HG02852 (cell line): ENCODE measurements around the gene DEK.
A peak's percentile ranks its signal among the peaks of the same experiment; 100 is the strongest.

Source experiments
- ATAC-seq: cut with Tn5 transposase; IDR thresholded peaks from one replicate; pipeline ENCODE4 v1.9.1; 2021; ENCODE audit warnings: mild to moderate bottlenecking, moderate library complexity; ENCODE audit not compliant: unreplicated experiment

DEK gene

GRCh38 chr6:18265787-18266522 lies 1.6 kb upstream of the DEK start:
- no peak for ATAC-seq

GRCh38 chr6:18264923-18265377 lies 620 bp upstream of the DEK start:
- no peak for ATAC-seq

GRCh38 chr6:18263418-18264218 lies 712 bp downstream of the DEK start:
- no peak for ATAC-seq

DNA sequence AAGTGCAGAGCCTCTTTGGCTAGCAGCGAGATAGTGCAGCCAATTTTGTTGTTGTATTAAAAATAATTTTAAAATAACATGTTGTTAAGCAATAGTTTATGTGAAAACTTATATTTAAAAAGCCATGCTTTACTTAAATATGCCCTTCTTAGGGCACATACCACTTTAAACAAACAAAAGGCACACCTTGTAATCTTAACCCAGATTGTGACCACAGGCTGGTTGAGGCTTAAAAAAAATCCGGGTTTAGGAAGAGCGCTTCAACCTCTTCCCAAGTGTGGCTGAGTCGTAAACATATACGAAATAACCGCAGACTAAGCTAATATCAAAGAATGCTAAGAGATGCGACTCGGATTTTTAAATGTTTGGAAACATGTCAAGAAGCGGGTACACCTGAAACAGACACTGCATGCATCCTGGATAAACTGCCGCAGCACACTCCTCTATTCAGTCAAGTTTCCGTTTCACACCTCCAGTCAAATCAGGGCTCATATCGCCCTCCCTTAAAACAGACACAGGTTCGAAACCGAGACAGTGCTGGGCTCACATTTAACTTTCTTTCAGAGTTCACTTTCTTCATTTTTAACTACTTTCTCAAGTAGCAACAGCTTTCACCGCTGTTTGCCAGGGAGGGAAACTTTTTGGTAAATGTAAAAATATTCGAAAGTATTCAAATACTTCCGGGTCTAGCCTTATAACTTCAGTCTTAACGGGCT lies 1.5 kb downstream of the DEK start:
- peak; percentile 55 for ATAC-seq

GRCh38 chr6:18261877-18262276 lies 2.5 kb downstream of the DEK start:
- no peak for ATAC-seq

DNA sequence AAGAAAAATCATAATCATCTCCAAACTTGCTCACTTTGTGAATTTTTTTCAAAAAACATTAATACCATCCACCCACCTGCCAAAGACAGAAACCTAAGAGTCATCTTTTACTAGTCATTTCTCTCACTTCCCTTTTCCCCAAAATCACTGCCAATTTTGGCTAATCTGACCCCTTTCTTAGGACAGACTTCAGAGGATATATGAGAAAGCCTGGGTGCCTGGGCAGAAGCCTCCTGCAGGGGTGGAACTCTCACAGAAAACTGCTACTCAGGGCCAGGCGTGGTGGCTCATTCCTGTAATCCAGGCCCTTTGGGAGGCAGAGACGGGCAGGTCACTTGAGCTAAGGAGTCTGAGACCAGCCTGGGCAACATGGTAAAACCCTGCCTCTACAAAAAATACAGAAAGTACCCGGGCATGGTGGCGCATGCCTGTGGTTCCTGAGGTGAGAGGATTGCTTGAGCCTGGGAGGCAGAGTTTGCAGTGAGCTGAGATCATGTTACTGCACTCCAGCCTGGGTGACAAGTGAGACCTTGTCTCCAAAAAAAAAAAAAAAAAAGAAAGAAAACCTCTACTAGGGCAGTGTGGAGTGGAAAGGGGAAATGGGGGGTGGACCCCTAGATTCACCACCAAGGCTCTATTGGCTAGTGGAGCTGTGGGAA lies 3.8 kb downstream of the DEK start:
- peak; percentile 37 for ATAC-seq

- no peak for ATAC-seq
These were observed 4.5 kb downstream of the DEK start for GRCh38 chr6:18259675-18260447.

GRCh38 chr6:18254793-18255192 lies 9.5 kb downstream of the DEK start:
- ATAC-seq, result no peak

GRCh38 chr6:18253635-18254034 lies 10.7 kb downstream of the DEK start:
- no peak for ATAC-seq

- no peak for ATAC-seq
These were observed 15.1 kb downstream of the DEK start for GRCh38 chr6:18249271-18249670.

- ATAC-seq, result no peak
These were observed 15.6 kb downstream of the DEK start for GRCh38 chr6:18248698-18249097.

DNA sequence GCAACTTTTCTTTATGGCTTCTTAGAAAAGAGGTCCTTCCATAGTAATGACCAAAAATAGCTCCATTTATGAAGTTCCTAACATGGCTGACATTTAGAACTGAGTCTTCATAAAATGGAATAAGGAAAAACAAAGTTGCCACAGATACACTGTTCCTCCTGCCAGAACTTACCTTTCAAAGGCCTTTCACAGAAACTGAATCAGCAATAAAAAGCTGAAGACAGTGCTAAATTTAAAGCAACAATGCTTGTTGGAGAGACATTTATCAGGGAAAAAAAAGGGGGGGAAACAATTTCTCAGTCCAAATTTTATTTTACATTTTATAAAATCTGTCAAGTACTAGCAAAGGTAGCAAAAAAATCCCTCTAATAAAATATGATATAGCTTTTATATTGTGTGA lies 17.3 kb downstream of the DEK start:
- no peak for ATAC-seq

- ATAC-seq, result no peak
These were observed 18.1 kb downstream of the DEK start for GRCh38 chr6:18246205-18246604.

DNA sequence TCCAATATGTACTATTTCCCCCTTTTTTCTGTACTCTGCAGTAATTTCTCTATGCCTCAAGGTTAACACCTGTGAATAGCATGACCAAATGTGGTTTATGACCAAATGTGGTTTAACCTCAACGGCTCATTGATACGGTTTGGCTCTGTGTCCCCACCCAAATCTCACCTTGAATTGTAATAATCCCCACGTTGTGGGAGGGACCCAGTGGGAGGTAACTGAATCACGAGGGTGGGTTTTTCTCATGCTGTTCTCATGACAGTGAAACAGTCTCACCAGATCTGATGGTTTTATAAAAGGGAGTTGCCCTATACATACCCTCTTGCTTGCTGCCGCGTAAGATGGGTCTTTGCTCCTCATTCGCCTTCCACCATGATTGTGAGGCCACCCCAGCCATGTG lies 18.7 kb downstream of the DEK start:
- ATAC-seq, result no peak

GRCh38 chr6:18245079-18245478 lies 19.3 kb downstream of the DEK start:
- no peak for ATAC-seq

- ATAC-seq, result no peak
These were observed 20.1 kb downstream of the DEK start for GRCh38 chr6:18244251-18244650.

- no peak for ATAC-seq
These were observed 20.9 kb downstream of the DEK start for GRCh38 chr6:18243302-18243893.

DNA sequence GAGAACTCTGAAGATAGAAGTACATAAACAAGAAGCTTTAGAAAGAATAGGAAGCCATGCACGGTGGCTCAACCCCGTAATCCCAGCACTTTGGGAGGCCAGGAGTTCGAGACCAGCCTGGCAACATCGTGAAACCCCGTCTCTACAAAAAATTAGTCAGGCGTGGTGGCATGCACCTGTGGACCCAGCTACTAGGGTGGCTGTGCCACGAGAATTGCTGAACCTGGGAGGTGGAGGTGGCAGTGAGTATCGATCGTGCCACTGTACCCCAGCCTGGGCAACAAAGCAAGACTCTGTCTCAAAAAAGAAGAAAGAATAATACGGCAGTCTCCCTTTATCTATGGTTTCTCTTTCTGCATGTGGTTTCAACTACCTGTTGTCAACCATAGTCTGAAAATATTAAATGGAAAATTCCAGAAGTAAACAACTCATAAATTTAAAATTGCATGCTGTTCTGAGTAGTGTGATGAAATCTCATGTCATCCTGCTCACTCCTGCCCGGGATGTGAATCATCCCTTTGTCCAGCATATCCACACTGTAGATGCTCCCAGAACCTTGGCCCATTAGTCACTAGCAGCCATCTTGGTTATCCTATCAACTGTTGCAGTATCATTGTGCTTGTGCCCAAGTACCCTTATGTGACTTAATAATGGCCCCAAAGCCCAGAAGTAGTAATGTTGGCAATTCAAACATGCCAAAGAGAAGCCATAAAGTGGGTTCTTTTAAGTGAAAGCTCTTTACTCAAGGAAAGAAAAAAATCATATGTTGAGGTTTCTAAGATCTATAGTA lies 22.1 kb downstream of the DEK start:
- ATAC-seq, result no peak
